Measurements from ENCODE around the gene MYL10. TPM values are rescaled to one million over a fixed set of nuclear protein-coding genes. Genes with fewer than 3 reads are reported as not detected.
A peak's percentile ranks its signal among the peaks of the same experiment; 100 is the strongest.
"Not testable (repeated sequence)": the region's sequence is repeated elsewhere in the genome, so short reads cannot be mapped to it uniquely, and the experiment has no call there.

The MYL10 gene
- total RNA-seq, 1 donor from 2014 or later = not detected

DNA sequence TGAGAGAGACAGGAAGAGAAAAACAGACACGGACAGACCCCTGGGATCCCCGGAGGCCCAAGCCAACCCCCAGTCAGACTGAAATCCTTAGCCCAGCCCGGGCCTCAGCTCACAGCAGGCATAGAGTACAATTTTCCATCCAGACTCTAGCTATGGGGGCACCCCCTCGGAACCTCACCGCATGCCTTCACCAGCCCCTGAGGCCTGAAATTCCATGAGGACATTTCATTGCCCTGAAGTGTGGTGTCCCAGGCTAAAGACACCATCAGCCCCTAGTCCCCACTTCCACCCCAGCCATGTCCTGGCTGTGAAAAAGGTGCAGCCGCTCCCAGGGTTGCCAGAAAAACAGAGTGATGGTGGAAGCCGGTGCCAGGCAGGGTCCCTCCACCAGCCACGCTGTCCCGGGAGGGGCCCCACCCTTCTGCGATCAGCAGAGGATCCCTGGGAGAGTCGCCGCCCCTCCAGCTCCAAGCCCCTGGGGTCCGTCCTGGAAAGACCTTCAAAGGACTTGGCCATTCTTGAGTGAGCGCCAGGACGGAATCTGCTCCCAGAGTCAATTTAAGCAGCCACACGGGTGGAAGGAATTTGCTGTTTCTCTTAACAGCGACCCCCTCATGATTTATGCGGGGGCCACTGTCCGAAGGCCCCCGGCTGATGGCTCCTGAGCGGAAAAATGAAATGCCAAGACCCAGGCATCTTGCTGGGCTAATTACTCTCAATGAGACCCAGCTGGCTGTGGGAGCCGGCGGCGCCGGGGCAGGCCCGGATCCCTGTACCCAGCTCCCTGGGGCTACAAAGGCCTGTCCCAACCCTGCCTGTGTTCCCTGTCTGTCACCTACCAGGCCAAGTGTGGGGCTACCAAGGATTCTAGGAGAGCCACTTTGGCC, 23.2 kb downstream of the MYL10 start:
- Mint-ChIP-seq H3K9me3 (no peaks in the 10 kb centered on the region), H3K36me3 (ENCODE audit: low read depth) (no peaks in the 10 kb centered on the region), H3K4me3 (no peak overlapping the region), H3K4me1 (no peaks in the 10 kb centered on the region), H3K27ac (ENCODE audit: unreplicated experiment) (no peak overlapping the region), H3K27me3 (ENCODE audit: low read depth) (peaks cover 11% of the 10 kb centered on the region)
- no peak for DNase-seq (ENCODE audit: low read depth, low spot score)
- TF ChIP-seq CTCF (conservative IDR thresholded peaks at IDR 0.05) = no peak

DNA sequence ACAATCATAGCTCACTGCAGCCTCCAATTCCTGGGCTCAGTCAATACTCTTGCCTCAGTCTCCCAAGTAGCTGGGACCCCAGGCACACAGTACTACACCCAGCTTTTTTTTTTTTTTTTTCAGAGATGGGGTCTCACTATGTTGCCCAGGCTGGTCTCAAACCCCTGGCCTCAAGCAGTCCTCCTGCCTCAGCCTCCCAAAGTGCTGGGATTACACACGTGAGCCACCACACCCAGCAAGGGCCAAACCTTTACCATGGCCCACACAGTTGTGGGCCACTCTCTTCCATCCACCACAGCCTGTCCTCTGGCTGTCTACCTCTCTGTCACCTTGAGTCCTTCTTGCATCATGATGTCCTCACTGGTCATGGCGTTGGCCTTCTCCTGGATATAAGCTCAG, 24.2 kb downstream of the MYL10 start:
- H3K27me3 Mint-ChIP-seq (ENCODE audit: low read depth); H3K4me1 Mint-ChIP-seq; H3K27ac Mint-ChIP-seq (ENCODE audit: unreplicated experiment); DNase-seq (ENCODE audit: low read depth, low spot score); H3K36me3 Mint-ChIP-seq (ENCODE audit: low read depth); H3K9me3 Mint-ChIP-seq; H3K4me3 Mint-ChIP-seq: not testable (repeated sequence)

DNA sequence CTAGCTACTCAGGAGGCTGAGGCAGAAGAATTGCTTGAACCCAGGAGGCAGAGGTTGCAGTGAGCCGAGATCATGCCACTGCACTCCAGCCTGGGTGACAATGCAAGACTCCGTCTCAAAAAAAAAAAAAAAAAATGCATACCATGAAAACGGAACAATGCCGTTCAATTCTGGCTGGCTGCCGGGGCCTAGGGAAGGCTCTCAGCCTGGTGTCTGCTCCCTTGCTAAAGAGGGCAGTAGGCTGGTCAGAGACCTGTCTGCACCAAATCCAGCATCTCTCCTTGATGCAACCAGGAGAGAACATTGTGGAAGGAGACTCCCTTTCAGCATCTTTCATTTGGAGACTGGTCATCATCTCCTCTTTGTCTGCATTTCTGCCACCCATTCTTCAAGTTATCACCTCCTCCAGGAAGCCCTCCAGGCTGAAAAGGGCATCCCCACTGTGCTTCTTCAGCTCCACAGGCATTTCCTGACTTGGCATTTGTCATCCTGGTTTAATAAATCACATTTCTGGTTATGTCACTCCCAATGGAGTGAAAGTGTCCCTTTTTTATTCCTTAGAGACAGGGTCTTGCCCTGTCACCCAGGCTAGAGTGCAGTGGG, 24.7 kb downstream of the MYL10 start:
- Mint-ChIP-seq H3K9me3 (no peaks in the 10 kb centered on the region), H3K27ac (ENCODE audit: unreplicated experiment) (no peak overlapping the region), H3K4me3 (no peak overlapping the region), H3K27me3 (ENCODE audit: low read depth) (peaks cover 7% of the 10 kb centered on the region), H3K4me1 (no peaks in the 10 kb centered on the region), H3K36me3 (ENCODE audit: low read depth) (no peaks in the 10 kb centered on the region)
- no peak for TF ChIP-seq CTCF (conservative IDR thresholded peaks at IDR 0.05)
- DNase-seq (ENCODE audit: low read depth, low spot score) = no peak

DNA sequence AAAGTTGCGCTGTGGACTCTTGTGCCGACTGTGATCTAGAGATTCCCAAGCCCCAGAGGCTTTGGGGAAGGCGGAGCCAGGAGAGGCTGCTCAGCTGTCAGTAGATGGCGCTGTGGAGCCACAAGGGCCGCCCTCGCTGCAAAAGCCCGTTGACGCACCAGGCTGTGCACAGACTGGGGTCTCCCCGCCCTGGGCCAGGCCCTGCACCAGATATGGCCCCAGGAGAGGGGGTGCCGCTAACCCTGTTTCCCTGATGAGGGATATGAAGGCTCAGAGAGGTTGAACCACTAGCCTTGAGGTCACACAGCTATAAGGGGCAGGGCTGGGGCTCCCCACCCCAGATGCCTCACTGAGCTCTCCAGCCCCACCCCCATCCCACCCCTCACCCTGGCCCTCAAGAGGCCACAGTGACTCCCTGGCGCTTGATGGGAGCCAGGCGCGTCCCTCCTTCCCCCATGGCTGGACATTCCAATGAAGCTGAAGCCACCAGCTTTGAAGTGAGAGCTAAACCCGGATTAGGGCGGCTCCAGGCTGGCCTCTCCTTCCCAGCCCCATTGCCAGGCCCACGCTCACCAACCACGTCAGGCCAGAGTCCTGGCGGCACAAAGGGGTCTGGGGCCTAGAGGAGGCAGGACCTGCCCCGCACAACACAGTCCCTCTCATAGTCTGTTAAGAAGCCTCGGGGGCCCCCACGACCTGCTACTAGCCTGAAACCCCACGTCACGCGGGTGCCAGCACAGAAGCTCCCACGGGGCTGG, 26.4 kb downstream of the MYL10 start:
- no peaks in the 10 kb centered on the region for H3K4me1 Mint-ChIP-seq
- peak; percentile 94 for DNase-seq (ENCODE audit: low read depth, low spot score)
- no peak overlapping the region for H3K27ac Mint-ChIP-seq (ENCODE audit: unreplicated experiment)
- no peak overlapping the region for H3K4me3 Mint-ChIP-seq
- peak; percentile 95 for TF ChIP-seq CTCF (conservative IDR thresholded peaks at IDR 0.05)
- peaks cover 7% of the 10 kb centered on the region for H3K27me3 Mint-ChIP-seq (ENCODE audit: low read depth)
- H3K9me3 Mint-ChIP-seq = no peaks in the 10 kb centered on the region
- no peaks in the 10 kb centered on the region for H3K36me3 Mint-ChIP-seq (ENCODE audit: low read depth)

- no peak overlapping the region for H3K27ac Mint-ChIP-seq (ENCODE audit: unreplicated experiment)
- no peak for DNase-seq (ENCODE audit: low read depth, low spot score)
- no peaks in the 10 kb centered on the region for H3K4me1 Mint-ChIP-seq
- H3K36me3 Mint-ChIP-seq (ENCODE audit: low read depth) = no peaks in the 10 kb centered on the region
- no peak overlapping the region for H3K4me3 Mint-ChIP-seq
- H3K9me3 Mint-ChIP-seq = no peaks in the 10 kb centered on the region
- peaks cover 7% of the 10 kb centered on the region for H3K27me3 Mint-ChIP-seq (ENCODE audit: low read depth)
- no peak for TF ChIP-seq CTCF (conservative IDR thresholded peaks at IDR 0.05)
Measured at GRCh38 chr7:101602082-101602481, 27.0 kb downstream of the MYL10 start.

All from neural crest cell (in vitro differentiated cells).